Activated CD8-positive, alpha-beta memory T cell treated with anti-CD3 and anti-CD28 coated beads, Interleukin-2, amount 10 ng/mL, durations not matched to agents 7 days and 5 days (primary cell): ENCODE results near the gene GPSM3. TPM values are rescaled to one million over a fixed set of nuclear protein-coding genes. Genes with fewer than 3 reads are reported as not detected.

ENCODE experiments used
- ATAC-seq: fragments of 150-1000 bp; cut with Tn5 transposase; one replicate; pipeline ENCODE4 v1.10.0; 2021; ENCODE audit warnings: moderate library complexity
- CTCF ChIA-PET: fragments of 350-600 bp; sonication (Branson Sonifier 250); formaldehyde crosslinking; loops from one replicate; lab custom pipeline; 2021; ENCODE audit warnings: antibody characterized with exemption; lab: Charles Lee
- DNase-seq: peaks from one replicate; pipeline ENCODE4 v3.0.0-alpha.2; 2020
- H3K27ac Mint-ChIP-seq: one replicate; pipeline ENCODE4 v1.8.0; 2021; ENCODE audit warnings: mild to moderate bottlenecking, mixed read lengths
- H3K27me3 Mint-ChIP-seq: one replicate; pipeline ENCODE4 v1.8.0; 2021; ENCODE audit warnings: mixed read lengths
- H3K36me3 Mint-ChIP-seq: one replicate; pipeline ENCODE4 v1.8.0; 2021; ENCODE audit warnings: mild to moderate bottlenecking, mixed read lengths
- H3K4me1 Mint-ChIP-seq: one replicate; pipeline ENCODE4 v1.8.0; 2021; ENCODE audit warnings: mixed read lengths
- H3K4me3 Mint-ChIP-seq: one replicate; pipeline ENCODE4 v1.8.0; 2021; ENCODE audit warnings: mild to moderate bottlenecking, moderate library complexity, mixed read lengths
- H3K9me3 Mint-ChIP-seq: one replicate; pipeline ENCODE4 v1.8.0; 2022; ENCODE audit warnings: low read depth, mixed read lengths
- total RNA-seq, 2 experiments: library from RNA; stranded (reverse); gene quantifications; one replicate each; pipeline ENCODE4 v1.2.3, GENCODE V29; 2021

Gene GPSM3
- total RNA-seq, result 100 to 1,000 TPM; 171 to 196 TPM

- peak; percentile 78 for DNase-seq
- Mint-ChIP-seq H3K4me3 (peak within 1 kb of the TSS; percentile 98), H3K9me3 (no peaks in the 10 kb centered on the region), H3K36me3 (peaks cover 26% of the 10 kb centered on the region), H3K4me1 (peaks cover 40% of the 10 kb centered on the region), H3K27me3 (no peaks in the 10 kb centered on the region), H3K27ac (peak within 1 kb of the TSS; percentile 95)
- CTCF ChIA-PET, result interaction anchor here (1.2 to 4.2 kb wide), 6 partner anchors 10 to 779 kb away, joined by 3 to 31 read pairs (median 5); partner anchors contain the start of genes AGPAT1, ATF6B and RNF5
- ATAC-seq, result no peak
These were observed at the start of gene GPSM3 for GRCh38 chr6:32192608-32193039. Gene GPSM3 (minus strand): TSS chr6:32192643. CDS start chr6:32192513, 130 bp downstream.

GRCh38 chr6:32240686-32241085 lies 48.2 kb upstream of the GPSM3 start:
- no peak for DNase-seq
- ATAC-seq, result no peak
- CTCF ChIA-PET, result no interaction called here
- H3K9me3 Mint-ChIP-seq, result no peaks in the 10 kb centered on the region
- no peak overlapping the region for H3K4me3 Mint-ChIP-seq
- H3K36me3 Mint-ChIP-seq, result no peaks in the 10 kb centered on the region
- peaks cover 15% of the 10 kb centered on the region for H3K27me3 Mint-ChIP-seq
- H3K27ac Mint-ChIP-seq, result no peak overlapping the region
- peaks cover 24% of the 10 kb centered on the region for H3K4me1 Mint-ChIP-seq

- CTCF ChIA-PET, result interaction anchor here (0.7 kb wide), 1 partner anchor 109 kb away, joined by 3 read pairs; no protein-coding TSS in a partner anchor
- Mint-ChIP-seq H3K27me3 (peaks cover 13% of the 10 kb centered on the region), H3K9me3 (no peaks in the 10 kb centered on the region), H3K4me3 (no peak overlapping the region), H3K36me3 (no peaks in the 10 kb centered on the region), H3K4me1 (peaks cover 19% of the 10 kb centered on the region), H3K27ac (no peak overlapping the region)
- no peak for ATAC-seq
- DNase-seq, result no peak
These were observed 47.0 kb upstream of the GPSM3 start for GRCh38 chr6:32239462-32239861.

GRCh38 chr6:32234934-32235333 lies 42.5 kb upstream of the GPSM3 start:
- no peaks in the 10 kb centered on the region for H3K9me3 Mint-ChIP-seq
- no peak for DNase-seq
- H3K27ac Mint-ChIP-seq, result no peak overlapping the region
- H3K36me3 Mint-ChIP-seq, result no peaks in the 10 kb centered on the region
- ATAC-seq, result no peak
- H3K27me3 Mint-ChIP-seq, result peaks cover 4% of the 10 kb centered on the region
- CTCF ChIA-PET, result no interaction called here
- H3K4me1 Mint-ChIP-seq, result no peaks in the 10 kb centered on the region
- H3K4me3 Mint-ChIP-seq, result no peak overlapping the region

- Mint-ChIP-seq H3K27ac (no peak overlapping the region), H3K4me1 (no peaks in the 10 kb centered on the region), H3K36me3 (no peaks in the 10 kb centered on the region), H3K9me3 (no peaks in the 10 kb centered on the region), H3K27me3 (no peaks in the 10 kb centered on the region), H3K4me3 (no peak overlapping the region)
- CTCF ChIA-PET, result no interaction called here
- DNase-seq (no peak), ATAC-seq (no peak)
These were observed 34.0 kb upstream of the GPSM3 start for GRCh38 chr6:32226434-32226833.

GRCh38 chr6:32224696-32225095 lies 32.3 kb upstream of the GPSM3 start:
- H3K4me3 Mint-ChIP-seq, result no peak overlapping the region
- H3K4me1 Mint-ChIP-seq, result no peaks in the 10 kb centered on the region

GRCh38 chr6:32223258-32224235 lies 31.1 kb upstream of the GPSM3 start, which contains the start of gene NOTCH4:
Gene NOTCH4 (minus strand): TSS chr6:32224067. CDS start chr6:32223928, 139 bp downstream.
- Mint-ChIP-seq H3K27ac (no peak within 1 kb of the TSS), H3K9me3 (no peaks in the 10 kb centered on the region), H3K27me3 (no peaks in the 10 kb centered on the region), H3K4me3 (no peak within 1 kb of the TSS), H3K4me1 (no peaks in the 10 kb centered on the region), H3K36me3 (no peaks in the 10 kb centered on the region)
- no peak for DNase-seq
- CTCF ChIA-PET, result no interaction called here
- no peak for ATAC-seq

More at GRCh38 chr6:32224696-32225095, 32.3 kb upstream of the GPSM3 start:
- H3K27me3 Mint-ChIP-seq, result no peaks in the 10 kb centered on the region
- DNase-seq (no peak), ATAC-seq (no peak)
- no peaks in the 10 kb centered on the region for H3K9me3 Mint-ChIP-seq
- H3K36me3 Mint-ChIP-seq, result no peaks in the 10 kb centered on the region
- CTCF ChIA-PET, result interaction anchor here (1.2 kb wide), 1 partner anchor 9 kb away, joined by 4 read pairs; no protein-coding TSS in a partner anchor
- no peak overlapping the region for H3K27ac Mint-ChIP-seq

- CTCF ChIA-PET, result no interaction called here
- H3K9me3 Mint-ChIP-seq, result no peaks in the 10 kb centered on the region
- H3K27me3 Mint-ChIP-seq, result no peaks in the 10 kb centered on the region
- no peaks in the 10 kb centered on the region for H3K4me1 Mint-ChIP-seq
- ATAC-seq, result no peak
- no peak for DNase-seq
- no peak overlapping the region for H3K4me3 Mint-ChIP-seq
- no peaks in the 10 kb centered on the region for H3K36me3 Mint-ChIP-seq
- no peak overlapping the region for H3K27ac Mint-ChIP-seq
These were observed 30.1 kb upstream of the GPSM3 start for GRCh38 chr6:32222333-32223230.

GRCh38 chr6:32220021-32220420 lies 27.6 kb upstream of the GPSM3 start:
- Mint-ChIP-seq H3K4me3 (no peak overlapping the region), H3K27me3 (no peaks in the 10 kb centered on the region), H3K9me3 (no peaks in the 10 kb centered on the region), H3K36me3 (no peaks in the 10 kb centered on the region), H3K4me1 (peaks cover 5% of the 10 kb centered on the region), H3K27ac (no peak overlapping the region)
- no peak for DNase-seq
- CTCF ChIA-PET, result no interaction called here
- ATAC-seq, result no peak

GRCh38 chr6:32218167-32218566 lies 25.7 kb upstream of the GPSM3 start:
- H3K27me3 Mint-ChIP-seq, result no peaks in the 10 kb centered on the region
- no peak overlapping the region for H3K4me3 Mint-ChIP-seq
- H3K9me3 Mint-ChIP-seq, result no peaks in the 10 kb centered on the region
- H3K36me3 Mint-ChIP-seq, result no peaks in the 10 kb centered on the region
- CTCF ChIA-PET, result no interaction called here
- ATAC-seq, result no peak
- no peak for DNase-seq
- peaks cover 5% of the 10 kb centered on the region for H3K4me1 Mint-ChIP-seq
- H3K27ac Mint-ChIP-seq, result no peak overlapping the region

- ATAC-seq (no peak), DNase-seq (peak; percentile 31)
- Mint-ChIP-seq H3K27me3 (no peaks in the 10 kb centered on the region), H3K4me3 (no peak overlapping the region), H3K4me1 (peaks cover 5% of the 10 kb centered on the region), H3K27ac (no peak overlapping the region), H3K36me3 (no peaks in the 10 kb centered on the region), H3K9me3 (no peaks in the 10 kb centered on the region)
- CTCF ChIA-PET, result no interaction called here
These were observed 24.6 kb upstream of the GPSM3 start for GRCh38 chr6:32216998-32217397.

GRCh38 chr6:32216285-32216684 lies 23.8 kb upstream of the GPSM3 start:
- CTCF ChIA-PET, result no interaction called here
- H3K36me3 Mint-ChIP-seq, result no peaks in the 10 kb centered on the region
- H3K27ac Mint-ChIP-seq, result no peak overlapping the region
- H3K9me3 Mint-ChIP-seq, result no peaks in the 10 kb centered on the region
- no peak for ATAC-seq
- no peaks in the 10 kb centered on the region for H3K27me3 Mint-ChIP-seq
- H3K4me1 Mint-ChIP-seq, result peaks cover 5% of the 10 kb centered on the region
- no peak overlapping the region for H3K4me3 Mint-ChIP-seq
- no peak for DNase-seq

- H3K27ac Mint-ChIP-seq, result no peak overlapping the region
- no peaks in the 10 kb centered on the region for H3K9me3 Mint-ChIP-seq
- ATAC-seq (no peak), DNase-seq (no peak)
- no peaks in the 10 kb centered on the region for H3K36me3 Mint-ChIP-seq
- H3K4me1 Mint-ChIP-seq, result peaks cover 5% of the 10 kb centered on the region
- H3K4me3 Mint-ChIP-seq, result no peak overlapping the region
- CTCF ChIA-PET, result interaction anchor here (0.6 kb wide), 1 partner anchor 73 kb away, joined by 4 read pairs; no protein-coding TSS in a partner anchor
- no peaks in the 10 kb centered on the region for H3K27me3 Mint-ChIP-seq
These were observed 23.2 kb upstream of the GPSM3 start for GRCh38 chr6:32215617-32216016.
